Ishikawa (cell line): Measurements from ENCODE around the gene HIVEP2.

ENCODE experiments used
- CEBPB ChIP-seq: IDR thresholded peaks from 2 replicates; pipeline ENCODE4 v1.6.1; 2012
- CREB1 ChIP-seq: IDR thresholded peaks from 2 replicates; pipeline ENCODE4 v1.6.1; 2012; ENCODE audit warnings: low read depth
- EGR1 ChIP-seq: IDR thresholded peaks from 2 replicates; pipeline ENCODE4 v1.6.1; 2012
- EP300 ChIP-seq: IDR thresholded peaks from 2 replicates; pipeline ENCODE4 v1.6.1; 2012; ENCODE audit warnings: borderline replicate concordance
- FOXM1 ChIP-seq: IDR thresholded peaks from 2 replicates; pipeline ENCODE4 v1.6.1; 2012; ENCODE audit warnings: low read depth, borderline replicate concordance
- NFIC ChIP-seq: IDR thresholded peaks from 2 replicates; pipeline ENCODE4 v1.6.1; 2012
- RAD21 ChIP-seq: IDR thresholded peaks from 2 replicates; pipeline ENCODE4 v1.6.1; 2012; ENCODE audit warnings: low read depth
- TAF1 ChIP-seq: IDR thresholded peaks from 2 replicates; pipeline ENCODE4 v1.6.1; 2012; ENCODE audit warnings: low read depth, mild to moderate bottlenecking
- TCF12 ChIP-seq: IDR thresholded peaks from 2 replicates; pipeline ENCODE4 v1.6.1; 2012; ENCODE audit warnings: low read depth
- TEAD4 ChIP-seq: IDR thresholded peaks from 2 replicates; pipeline ENCODE4 v1.6.1; 2012
- YY1 ChIP-seq: IDR thresholded peaks from 2 replicates; pipeline ENCODE4 v1.6.1; 2012; ENCODE audit warnings: low read depth
- ZBTB7A ChIP-seq: IDR thresholded peaks from 2 replicates; pipeline ENCODE4 v1.6.1; 2012; ENCODE audit warnings: low read depth
- TF ChIP-seq, protein P1 (sequence below): IDR thresholded peaks from 2 replicates; pipeline ENCODE4 v1.6.1; 2012; ENCODE audit warnings: low read depth, mild to moderate bottlenecking
- TF ChIP-seq, protein P2 (sequence below): IDR thresholded peaks from 2 replicates; pipeline ENCODE4 v1.6.1; 2012
- TF ChIP-seq, protein P3 (sequence below): IDR thresholded peaks from 2 replicates; pipeline ENCODE4 v1.6.1; 2012

HIVEP2 gene

DNA sequence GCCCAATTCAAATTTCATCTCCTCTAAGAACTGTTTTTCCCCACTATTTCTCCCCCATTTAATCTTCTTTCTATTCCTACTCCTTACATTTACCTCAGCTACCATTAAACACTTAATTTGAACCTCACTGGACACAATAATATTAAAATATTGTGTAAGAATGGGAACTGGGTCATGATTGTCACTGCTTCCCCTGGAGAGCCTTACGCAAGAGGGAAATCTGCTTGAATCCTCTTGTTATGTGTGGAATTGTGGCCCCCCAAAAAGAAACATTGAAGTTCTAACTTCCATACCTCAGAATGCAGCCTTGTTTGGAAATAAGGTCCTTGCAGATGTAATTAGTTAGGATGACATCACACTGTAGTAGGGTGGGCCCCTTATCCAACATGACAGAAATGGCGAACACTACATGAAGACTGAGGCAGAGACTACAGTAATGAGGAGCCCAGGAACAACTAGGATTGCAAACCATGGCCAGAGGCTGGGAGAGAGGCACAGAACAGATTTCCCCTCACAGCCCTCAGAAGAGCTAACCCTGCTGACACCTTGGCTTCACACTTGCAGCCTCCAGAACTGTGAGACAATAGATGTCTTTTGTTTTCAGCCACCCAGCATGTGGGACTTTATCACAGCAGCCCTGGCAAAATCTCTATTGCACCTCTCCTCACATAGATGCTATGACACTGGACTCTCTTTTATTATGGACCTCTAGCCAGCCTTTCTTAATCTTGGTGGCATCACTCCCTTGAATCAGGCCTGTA is 29.9 kb downstream of the HIVEP2 start:
- TF ChIP-seq ZBTB7A, result no peak
- no peak for TF ChIP-seq TAF1

DNA sequence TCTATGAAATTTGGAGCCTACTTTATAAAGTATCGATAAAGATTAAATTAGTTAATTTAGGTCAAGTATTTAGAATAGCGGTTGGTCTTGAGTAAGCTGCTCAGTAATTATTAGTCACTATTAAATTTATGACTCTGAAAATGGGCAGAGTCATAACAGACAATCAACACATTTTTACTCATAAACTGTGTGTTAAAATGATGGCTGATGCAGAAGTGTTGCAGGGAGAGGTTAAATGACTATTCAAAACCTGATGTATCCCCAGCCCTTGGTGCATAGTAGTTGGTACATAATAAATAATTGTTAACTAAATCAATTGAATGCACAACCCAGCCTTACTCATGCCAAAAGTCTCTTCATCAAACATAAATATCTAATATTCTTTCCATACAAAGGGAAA is 30.6 kb downstream of the HIVEP2 start:
- TF ChIP-seq TCF12 (no peak), RAD21 (no peak), ZBTB7A (no peak), YY1 (no peak), CREB1 (no peak), EGR1 (no peak), CEBPB (no peak), FOXM1 (no peak), TEAD4 (no peak), NFIC (no peak), EP300 (no peak), TAF1 (no peak)
- TF ChIP-seq, protein P1, sequence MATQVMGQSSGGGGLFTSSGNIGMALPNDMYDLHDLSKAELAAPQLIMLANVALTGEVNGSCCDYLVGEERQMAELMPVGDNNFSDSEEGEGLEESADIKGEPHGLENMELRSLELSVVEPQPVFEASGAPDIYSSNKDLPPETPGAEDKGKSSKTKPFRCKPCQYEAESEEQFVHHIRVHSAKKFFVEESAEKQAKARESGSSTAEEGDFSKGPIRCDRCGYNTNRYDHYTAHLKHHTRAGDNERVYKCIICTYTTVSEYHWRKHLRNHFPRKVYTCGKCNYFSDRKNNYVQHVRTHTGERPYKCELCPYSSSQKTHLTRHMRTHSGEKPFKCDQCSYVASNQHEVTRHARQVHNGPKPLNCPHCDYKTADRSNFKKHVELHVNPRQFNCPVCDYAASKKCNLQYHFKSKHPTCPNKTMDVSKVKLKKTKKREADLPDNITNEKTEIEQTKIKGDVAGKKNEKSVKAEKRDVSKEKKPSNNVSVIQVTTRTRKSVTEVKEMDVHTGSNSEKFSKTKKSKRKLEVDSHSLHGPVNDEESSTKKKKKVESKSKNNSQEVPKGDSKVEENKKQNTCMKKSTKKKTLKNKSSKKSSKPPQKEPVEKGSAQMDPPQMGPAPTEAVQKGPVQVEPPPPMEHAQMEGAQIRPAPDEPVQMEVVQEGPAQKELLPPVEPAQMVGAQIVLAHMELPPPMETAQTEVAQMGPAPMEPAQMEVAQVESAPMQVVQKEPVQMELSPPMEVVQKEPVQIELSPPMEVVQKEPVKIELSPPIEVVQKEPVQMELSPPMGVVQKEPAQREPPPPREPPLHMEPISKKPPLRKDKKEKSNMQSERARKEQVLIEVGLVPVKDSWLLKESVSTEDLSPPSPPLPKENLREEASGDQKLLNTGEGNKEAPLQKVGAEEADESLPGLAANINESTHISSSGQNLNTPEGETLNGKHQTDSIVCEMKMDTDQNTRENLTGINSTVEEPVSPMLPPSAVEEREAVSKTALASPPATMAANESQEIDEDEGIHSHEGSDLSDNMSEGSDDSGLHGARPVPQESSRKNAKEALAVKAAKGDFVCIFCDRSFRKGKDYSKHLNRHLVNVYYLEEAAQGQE, result no peak
- TF ChIP-seq, protein P2, sequence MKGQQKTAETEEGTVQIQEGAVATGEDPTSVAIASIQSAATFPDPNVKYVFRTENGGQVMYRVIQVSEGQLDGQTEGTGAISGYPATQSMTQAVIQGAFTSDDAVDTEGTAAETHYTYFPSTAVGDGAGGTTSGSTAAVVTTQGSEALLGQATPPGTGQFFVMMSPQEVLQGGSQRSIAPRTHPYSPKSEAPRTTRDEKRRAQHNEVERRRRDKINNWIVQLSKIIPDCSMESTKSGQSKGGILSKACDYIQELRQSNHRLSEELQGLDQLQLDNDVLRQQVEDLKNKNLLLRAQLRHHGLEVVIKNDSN, result no peak
- TF ChIP-seq, protein P3, sequence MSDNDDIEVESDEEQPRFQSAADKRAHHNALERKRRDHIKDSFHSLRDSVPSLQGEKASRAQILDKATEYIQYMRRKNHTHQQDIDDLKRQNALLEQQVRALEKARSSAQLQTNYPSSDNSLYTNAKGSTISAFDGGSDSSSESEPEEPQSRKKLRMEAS, result no peak

DNA sequence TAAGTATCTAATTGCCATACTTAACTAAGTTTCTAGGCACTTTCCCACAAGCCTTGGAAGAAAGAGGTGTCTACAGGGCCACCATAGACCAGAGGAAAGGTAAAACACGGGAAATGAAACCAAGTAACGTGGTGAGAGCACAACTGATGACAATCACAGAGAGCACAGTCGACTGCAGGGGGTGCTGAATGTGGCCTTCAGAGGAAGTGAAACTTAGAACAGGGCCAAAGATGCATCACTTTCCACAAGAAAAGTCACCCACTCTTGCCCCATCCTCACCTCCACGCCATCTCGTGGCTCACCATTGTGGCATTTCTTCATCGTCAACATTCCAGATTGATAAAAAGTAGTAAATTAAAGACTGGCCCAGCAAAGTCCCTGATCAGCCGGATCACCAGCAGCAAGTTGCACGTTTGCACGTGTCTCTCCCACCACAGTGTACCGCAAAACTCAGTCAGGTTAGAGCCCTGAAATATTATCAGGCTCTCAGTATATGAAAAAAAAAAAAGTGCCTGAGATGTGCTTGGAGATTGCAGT is 31.4 kb downstream of the HIVEP2 start:
- TF ChIP-seq CEBPB (no peak), CREB1 (no peak)

DNA sequence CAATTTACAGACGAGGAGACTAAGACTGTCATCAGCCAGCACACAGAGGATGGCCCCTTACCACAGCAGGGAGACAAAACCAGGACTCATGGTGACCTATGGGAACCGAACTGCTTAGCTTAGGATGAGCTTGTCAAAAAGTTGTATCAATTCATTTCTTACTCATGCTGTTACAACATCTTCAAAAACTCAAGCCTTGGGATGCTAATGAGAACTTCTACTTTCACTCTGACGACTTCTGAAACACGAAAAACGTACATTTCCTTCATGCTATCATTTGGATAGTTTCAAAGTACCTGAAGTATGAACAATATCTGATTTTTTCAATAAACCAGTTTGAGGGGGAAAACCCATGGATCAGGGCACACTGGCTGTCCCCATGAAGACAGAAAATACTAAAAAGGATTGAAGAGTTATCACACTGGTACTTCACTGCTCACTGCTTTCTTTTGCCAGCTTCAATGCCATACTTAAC is 31.9 kb downstream of the HIVEP2 start:
- TF ChIP-seq EP300 (no peak), CEBPB (no peak), RAD21 (no peak), EGR1 (no peak), TEAD4 (no peak), FOXM1 (no peak), YY1 (no peak), TAF1 (no peak), NFIC (no peak), TCF12 (no peak), CREB1 (no peak), ZBTB7A (no peak)
- TF ChIP-seq, protein P1, result no peak
- TF ChIP-seq, protein P3, result no peak
- TF ChIP-seq, protein P2, result no peak

DNA sequence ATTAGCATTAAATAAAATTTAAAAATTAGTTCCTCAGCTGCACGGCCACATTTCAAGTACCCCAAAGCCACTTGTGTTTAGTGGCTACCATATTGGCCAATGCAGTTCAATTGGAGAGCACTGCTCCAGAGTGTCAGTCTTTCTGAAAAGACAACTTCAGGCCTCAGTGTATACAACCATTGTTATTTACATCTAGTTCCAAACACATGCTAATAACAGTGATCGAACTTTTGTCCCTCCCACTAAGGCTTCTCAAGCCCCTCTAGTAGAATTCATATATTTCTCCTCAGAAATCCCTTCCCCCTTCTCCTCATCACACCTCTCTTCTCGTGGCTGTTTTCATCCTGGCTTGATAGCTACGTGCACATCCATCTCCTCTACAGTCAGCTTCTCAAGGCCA is 32.9 kb downstream of the HIVEP2 start:
- no peak for TF ChIP-seq EGR1
- no peak for TF ChIP-seq FOXM1
- TF ChIP-seq CEBPB, result no peak
- TF ChIP-seq ZBTB7A, result no peak
- no peak for TF ChIP-seq TEAD4

DNA sequence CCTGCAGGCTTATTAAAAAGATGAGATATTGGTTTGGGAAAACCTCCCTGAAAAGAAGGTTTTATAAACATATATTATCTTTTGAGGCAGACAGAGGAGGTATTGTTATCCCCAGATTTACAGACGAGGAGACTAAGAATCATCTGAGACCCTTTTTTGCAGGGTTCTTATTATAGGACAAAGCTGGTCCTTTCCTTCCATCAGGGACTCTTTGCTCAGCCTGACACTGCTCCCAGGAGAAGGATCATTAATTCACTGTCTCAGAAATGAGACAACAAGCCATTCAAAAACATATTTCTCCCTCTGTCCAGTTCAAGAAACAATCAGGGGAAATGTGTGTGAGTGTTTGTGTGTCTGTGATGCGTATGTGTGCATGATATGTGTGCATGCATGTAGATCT is 33.5 kb downstream of the HIVEP2 start:
- TF ChIP-seq EGR1 (no peak), FOXM1 (no peak), NFIC (no peak), TAF1 (no peak)
- TF ChIP-seq, protein P1, result no peak
- TF ChIP-seq, protein P3, result no peak
